ENCODE measurements around the gene ORC3. TPM values are rescaled to one million over a fixed set of nuclear protein-coding genes. Genes with fewer than 3 reads are reported as not detected.

The ORC3 gene
- total and polyA plus RNA-seq, 5 experiments from 2014 or later = 30.9 to 37.7 (median 33.8) TPM

Other genes with a start within 250 kb of the ORC3 start
- 1 to 10 TPM; 3.8 to 5.0 TPM for gene C6orf163, start 245.3 kb upstream of the ORC3 start, total RNA-seq
- gene C6orf163, start 245.3 kb upstream of the ORC3 start, polyA plus RNA-seq = under 1 TPM; 0.23 to 0.51 (median 0.33) TPM
- gene CFAP206, start 182.2 kb upstream of the ORC3 start, total RNA-seq = not detected
- gene CFAP206, start 182.2 kb upstream of the ORC3 start, polyA plus RNA-seq = under 1 TPM in 1 of 3 donors, not detected in 2; 0.07 TPM
- 10 to 100 TPM; 21.5 to 22.3 TPM for gene SLC35A1, start 117.2 kb upstream of the ORC3 start, total RNA-seq
- gene SLC35A1, start 117.2 kb upstream of the ORC3 start, polyA plus RNA-seq = 10 to 100 TPM; 21.3 to 27.7 (median 22.8) TPM
- 10 to 100 TPM; 37.8 to 40.6 TPM for gene RARS2, start 148 bp upstream of the ORC3 start, total RNA-seq
- 10 to 100 TPM; 17.3 to 29.1 (median 27.1) TPM for gene RARS2, start 148 bp upstream of the ORC3 start, polyA plus RNA-seq
- gene AKIRIN2, start 112.1 kb downstream of the ORC3 start, total RNA-seq = 10 to 100 TPM; 57.4 to 58.0 TPM
- gene AKIRIN2, start 112.1 kb downstream of the ORC3 start, polyA plus RNA-seq = 10 to 100 TPM; 20.2 to 33.4 (median 27.2) TPM

Data from naive thymus-derived CD8-positive, alpha-beta T cell (primary cell).